Large intestine (tissue), 3 donors: ENCODE results near the gene ITGA11. TPM values are rescaled to one million over a fixed set of nuclear protein-coding genes. Genes with fewer than 3 reads are reported as not detected.

Source experiments
- DNase-seq, 2 donors: peaks; one replicate each; pipeline versions ENCODE4 v3.0.0 to v3.0.0-alpha.2; 2013
- H3K27ac ChIP-seq: one replicate; pipeline ENCODE4 v1.5.1; 2013; ENCODE audit warnings: low read length
- H3K27me3 ChIP-seq: 2 replicates; pipeline ENCODE4 v1.6.1; 2013; ENCODE audit warnings: low read length; ENCODE audit not compliant: control insufficient read depth, insufficient read depth
- H3K36me3 ChIP-seq: 2 replicates; pipeline ENCODE4 v1.6.1; 2013; ENCODE audit warnings: low read length; ENCODE audit not compliant: control insufficient read depth, insufficient read depth
- H3K4me1 ChIP-seq: one replicate; pipeline ENCODE4 v1.6.1; 2013; ENCODE audit warnings: low read length; ENCODE audit not compliant: control insufficient read depth, insufficient read depth
- H3K4me3 ChIP-seq: one replicate; pipeline ENCODE4 v1.5.1; 2013; ENCODE audit warnings: low read length
- H3K9me3 ChIP-seq: one replicate; pipeline ENCODE4 v1.6.1; 2013; ENCODE audit warnings: mild to moderate bottlenecking, low read depth, low read length, moderate library complexity; ENCODE audit not compliant: control insufficient read depth
- WGBS: methylation state at CpG from one replicate; pipeline ENCODE4 v1.1.5; 2013; ENCODE audit warnings: low lambda C conversion rate; ENCODE audit not compliant: insufficient coverage; 5-methylcytosine and 5-hydroxymethylcytosine counted together
- polyA plus RNA-seq: library from polyadenylated mRNA; unstranded; fragments of 120-200 nt; gene quantifications from one replicate; pipeline ENCODE4 v1.2.1, GENCODE V29; 2013

Gene ITGA11
- polyA plus RNA-seq, 1 donor: 1.8 TPM

GRCh38 chr15:68417051-68417450 is 14.9 kb downstream of the ITGA11 start:
- H3K36me3 ChIP-seq: no peaks in the 10 kb centered on the region
- no peak overlapping the region for H3K4me3 ChIP-seq
- no peaks in the 10 kb centered on the region for H3K27me3 ChIP-seq
- H3K27ac ChIP-seq: no peak overlapping the region
- WGBS: no CpG with 5 or more reads among the region's 3 CpGs
- peaks cover 18% of the 10 kb centered on the region for H3K4me1 ChIP-seq
- no peak for DNase-seq
- no peaks in the 10 kb centered on the region for H3K9me3 ChIP-seq

GRCh38 chr15:68416158-68416535 is 15.8 kb downstream of the ITGA11 start:
- H3K36me3 ChIP-seq: no peaks in the 10 kb centered on the region
- no peaks in the 10 kb centered on the region for H3K27me3 ChIP-seq
- no peaks in the 10 kb centered on the region for H3K9me3 ChIP-seq
- no peak for DNase-seq
- H3K27ac ChIP-seq: no peak overlapping the region
- WGBS: no CpG with 5 or more reads among the region's 4 CpGs
- peaks cover 18% of the 10 kb centered on the region for H3K4me1 ChIP-seq
- no peak overlapping the region for H3K4me3 ChIP-seq

DNA sequence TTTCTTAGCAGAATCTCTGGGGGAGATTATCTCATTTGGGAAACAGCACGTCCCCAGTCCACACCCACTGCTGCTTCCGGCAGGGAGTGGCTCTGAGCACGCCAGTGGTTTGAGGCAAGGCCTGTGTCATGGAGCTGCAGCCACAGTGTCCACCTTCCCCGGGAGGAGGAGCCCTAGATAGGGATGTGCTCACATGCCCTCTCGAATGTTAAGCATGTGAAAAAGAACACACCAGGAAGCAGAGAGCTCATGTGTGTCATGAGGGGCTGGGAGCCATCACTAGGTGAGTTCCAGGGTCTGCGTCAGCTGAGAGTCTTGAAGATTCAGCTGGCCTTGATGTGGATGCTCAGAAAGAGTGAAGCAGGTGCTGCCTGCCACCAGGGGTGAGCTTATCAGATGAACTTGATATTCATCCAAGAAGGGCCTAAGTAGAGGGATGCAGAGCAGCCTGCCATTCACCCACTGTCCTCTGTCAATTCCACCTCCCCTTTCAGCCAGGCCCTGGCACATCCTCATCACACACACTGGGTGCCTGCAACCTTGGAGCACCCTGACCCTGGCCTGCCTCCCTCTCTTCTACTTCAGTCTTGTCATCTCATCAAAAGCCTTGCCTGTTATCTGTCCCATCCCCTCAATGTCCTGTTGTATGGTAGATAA is 16.3 kb downstream of the ITGA11 start:
- WGBS: 100% methylated on average over 1 of the region's 6 CpGs
- Histone ChIP-seq H3K27me3 (no peaks in the 10 kb centered on the region), H3K4me3 (no peak overlapping the region), H3K27ac (no peak overlapping the region), H3K9me3 (no peaks in the 10 kb centered on the region), H3K4me1 (peaks cover 16% of the 10 kb centered on the region), H3K36me3 (no peaks in the 10 kb centered on the region)
- DNase-seq: no peak

DNA sequence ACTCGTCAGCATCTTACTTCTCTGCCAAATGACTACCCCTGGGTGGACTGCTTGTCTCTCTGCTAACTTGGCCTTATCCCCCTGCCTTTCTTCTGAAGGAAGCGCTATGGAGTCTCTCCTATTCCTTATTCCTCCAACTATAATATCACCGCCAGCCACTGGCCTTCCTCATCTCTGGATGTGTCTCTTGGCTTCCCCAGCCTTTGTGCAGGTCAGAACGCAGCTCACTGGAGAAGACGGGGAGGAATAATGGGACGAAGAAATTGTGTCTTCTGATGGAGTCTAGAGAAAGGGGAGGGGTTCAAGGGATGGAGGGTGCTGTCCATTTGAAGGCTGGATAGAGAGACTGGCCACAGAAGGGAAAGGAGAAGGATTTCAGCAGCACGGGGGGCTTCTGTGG is 16.9 kb downstream of the ITGA11 start:
- Histone ChIP-seq H3K27ac (no peak overlapping the region), H3K27me3 (no peaks in the 10 kb centered on the region), H3K4me3 (no peak overlapping the region), H3K4me1 (peaks cover 11% of the 10 kb centered on the region), H3K36me3 (no peaks in the 10 kb centered on the region), H3K9me3 (no peaks in the 10 kb centered on the region)
- 100% methylated on average over 3 of the region's 7 CpGs for WGBS
- no peak for DNase-seq

DNA sequence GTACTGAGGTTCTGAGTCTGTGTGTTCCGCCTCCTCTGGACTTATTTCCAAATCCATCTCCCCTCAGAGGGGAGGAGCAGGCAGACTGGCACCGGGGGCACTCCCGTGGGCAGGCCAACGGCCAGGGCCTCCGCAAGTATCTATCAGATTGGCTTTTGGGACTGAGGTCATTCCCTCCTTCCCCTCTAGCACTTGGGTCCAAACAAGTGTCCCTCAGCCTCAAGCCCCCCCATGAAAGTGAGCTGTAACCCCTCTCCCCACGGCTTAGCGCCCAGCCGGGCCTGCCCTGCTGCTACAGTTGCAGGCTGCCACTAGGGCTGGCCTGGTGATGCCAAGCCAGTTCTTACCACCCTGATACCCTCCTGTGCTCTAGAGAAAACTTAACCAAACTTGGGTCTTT is 17.4 kb downstream of the ITGA11 start:
- H3K9me3 ChIP-seq: no peaks in the 10 kb centered on the region
- no peak overlapping the region for H3K4me3 ChIP-seq
- H3K27me3 ChIP-seq: no peaks in the 10 kb centered on the region
- no peaks in the 10 kb centered on the region for H3K36me3 ChIP-seq
- no peak for DNase-seq
- H3K4me1 ChIP-seq: peaks cover 6% of the 10 kb centered on the region
- no CpG with 5 or more reads among the region's 8 CpGs for WGBS
- H3K27ac ChIP-seq: no peak overlapping the region

DNA sequence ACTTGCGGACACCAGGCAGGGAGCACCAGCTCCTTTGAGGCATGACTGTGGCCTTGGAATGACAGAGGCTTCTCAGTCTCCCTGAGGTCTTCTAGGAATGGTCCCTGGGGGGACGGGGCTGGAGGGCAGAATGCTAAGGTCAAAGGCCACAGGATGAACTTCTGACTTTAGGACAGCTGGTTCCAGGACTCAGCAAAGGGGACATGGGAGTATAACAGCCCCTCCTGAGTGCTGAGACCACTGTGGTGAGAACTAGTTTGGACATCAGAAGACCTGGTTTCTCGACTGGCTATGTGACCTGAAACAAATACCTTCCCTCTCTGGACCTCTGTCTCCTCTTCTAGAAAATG is 17.8 kb downstream of the ITGA11 start:
- H3K4me1 ChIP-seq: peaks cover 4% of the 10 kb centered on the region
- H3K9me3 ChIP-seq: no peaks in the 10 kb centered on the region
- no peak overlapping the region for H3K4me3 ChIP-seq
- H3K36me3 ChIP-seq: no peaks in the 10 kb centered on the region
- DNase-seq: no peak
- no peak overlapping the region for H3K27ac ChIP-seq
- no peaks in the 10 kb centered on the region for H3K27me3 ChIP-seq
- no CpG with 5 or more reads among the region's 3 CpGs for WGBS

- Histone ChIP-seq H3K4me3 (no peak overlapping the region), H3K27ac (no peak overlapping the region), H3K36me3 (no peaks in the 10 kb centered on the region), H3K4me1 (no peaks in the 10 kb centered on the region), H3K27me3 (no peaks in the 10 kb centered on the region), H3K9me3 (no peaks in the 10 kb centered on the region)
- no peak for DNase-seq
- no CpG with 5 or more reads among the region's 15 CpGs for WGBS
Observed at GRCh38 chr15:68413363-68414205, 18.4 kb downstream of the ITGA11 start.

DNA sequence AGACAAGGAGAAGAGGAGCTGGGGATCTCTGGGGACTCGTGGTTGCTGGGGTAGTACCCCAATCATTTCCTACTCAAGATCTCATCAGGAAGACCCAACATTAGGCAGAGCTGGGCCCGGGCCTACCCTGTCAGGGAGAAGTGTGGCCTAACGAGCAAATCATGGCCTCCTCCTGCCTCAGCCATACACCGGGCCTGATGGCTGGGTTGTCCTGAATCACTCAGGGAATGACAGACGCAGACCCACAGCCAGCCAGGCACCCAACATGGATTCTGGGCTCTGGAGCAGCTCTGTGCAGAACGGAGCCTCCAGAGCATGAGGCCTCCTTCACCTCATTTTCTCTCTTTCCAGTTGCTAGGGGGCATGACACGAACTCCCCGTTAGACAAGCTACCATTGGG is 19.7 kb downstream of the ITGA11 start:
- H3K27ac ChIP-seq: no peak overlapping the region
- no CpG with 5 or more reads among the region's 8 CpGs for WGBS
- no peaks in the 10 kb centered on the region for H3K36me3 ChIP-seq
- H3K4me3 ChIP-seq: no peak overlapping the region
- H3K9me3 ChIP-seq: no peaks in the 10 kb centered on the region
- H3K27me3 ChIP-seq: no peaks in the 10 kb centered on the region
- H3K4me1 ChIP-seq: no peaks in the 10 kb centered on the region
- DNase-seq: no peak

- no peaks in the 10 kb centered on the region for H3K36me3 ChIP-seq
- no peak for DNase-seq
- no peak overlapping the region for H3K4me3 ChIP-seq
- H3K4me1 ChIP-seq: no peaks in the 10 kb centered on the region
- H3K27ac ChIP-seq: no peak overlapping the region
- WGBS: no CpG with 5 or more reads among the region's 2 CpGs
- H3K27me3 ChIP-seq: no peaks in the 10 kb centered on the region
- H3K9me3 ChIP-seq: no peaks in the 10 kb centered on the region
Observed at GRCh38 chr15:68411735-68412134, 20.2 kb downstream of the ITGA11 start.

- Histone ChIP-seq H3K27ac (no peak overlapping the region), H3K9me3 (no peaks in the 10 kb centered on the region), H3K36me3 (no peaks in the 10 kb centered on the region), H3K4me3 (no peak overlapping the region), H3K4me1 (no peaks in the 10 kb centered on the region), H3K27me3 (no peaks in the 10 kb centered on the region)
- DNase-seq: no peak
- 80% methylated on average over 1 of the region's 4 CpGs for WGBS
Observed at GRCh38 chr15:68411343-68411675, 20.7 kb downstream of the ITGA11 start.
